SK-N-SH (cell line): ENCODE results near the gene JADE2. TPM values are rescaled to one million over a fixed set of nuclear protein-coding genes. Genes with fewer than 3 reads are reported as not detected.

Experiments used
- CHD2 ChIP-seq: fragments of 150-350 bp; IDR thresholded peaks from 2 replicates; pipeline ENCODE4 v1.6.1; 2018; ENCODE audit warnings: low read length; ENCODE audit not compliant: partially characterized antibody
- CTCF ChIP-seq: fragments of 200-600 bp; sonication (generic); IDR thresholded peaks from 2 replicates; pipeline ENCODE4 v1.6.1; 2017; ENCODE audit warnings: antibody characterized with exemption, mild to moderate bottlenecking, moderate library complexity
- ELF1 ChIP-seq: IDR thresholded peaks from 2 replicates; pipeline ENCODE4 v1.4.0; 2012
- EP300 ChIP-seq, 2 experiments: IDR thresholded peaks; 2 replicates each; pipeline versions ENCODE4 v1.4.0 to v1.6.1; 2012; ENCODE audit warnings: borderline replicate concordance in 1 of 2, low read depth in 1 of 2, low read length in 1 of 2
- FOSL2 ChIP-seq: IDR thresholded peaks from 2 replicates; pipeline ENCODE4 v1.4.0; 2012; ENCODE audit warnings: low read depth, mild to moderate bottlenecking, moderate library complexity, borderline replicate concordance
- FOXJ3 ChIP-seq: sonication (generic); formaldehyde crosslinking; IDR thresholded peaks from 2 replicates; pipeline ENCODE4 v1.5.1; 2020; ENCODE audit warnings: mild to moderate bottlenecking, missing genetic modification reagents
- GABPA ChIP-seq: IDR thresholded peaks from 2 replicates; pipeline ENCODE4 v1.4.0; 2012; ENCODE audit warnings: low read depth, mild to moderate bottlenecking
- IRF3 ChIP-seq: fragments of 150-350 bp; IDR thresholded peaks from 2 replicates; pipeline ENCODE4 v1.6.1; 2016; ENCODE audit warnings: mild to moderate bottlenecking, low read depth, low read length
- MAX ChIP-seq: IDR thresholded peaks from 2 replicates; pipeline ENCODE4 v1.4.0; 2012; ENCODE audit warnings: low read depth
- NRF1 ChIP-seq: IDR thresholded peaks from 2 replicates; pipeline ENCODE4 v1.6.1; 2012; ENCODE audit warnings: low read depth, mild to moderate bottlenecking, low read length
- RAD21 ChIP-seq: IDR thresholded peaks from 2 replicates; pipeline ENCODE4 v1.6.1; 2012; ENCODE audit warnings: mild to moderate bottlenecking, low read length
- REST ChIP-seq: IDR thresholded peaks from 2 replicates; pipeline ENCODE4 v1.6.1; 2012; ENCODE audit warnings: mild to moderate bottlenecking, low read depth, low read length, moderate library complexity
- SIN3A ChIP-seq: IDR thresholded peaks from 2 replicates; pipeline ENCODE4 v1.6.1; 2012; ENCODE audit warnings: low read depth, mild to moderate bottlenecking, low read length, moderate library complexity, borderline replicate concordance
- TAF1 ChIP-seq: IDR thresholded peaks from 2 replicates; pipeline ENCODE4 v1.6.1; 2012; ENCODE audit warnings: low read depth, mild to moderate bottlenecking, low read length, moderate library complexity, borderline replicate concordance
- TCF12 ChIP-seq: IDR thresholded peaks from 2 replicates; pipeline ENCODE4 v1.4.0; 2012
- YY1 ChIP-seq: IDR thresholded peaks from 2 replicates; pipeline ENCODE4 v1.4.0; 2012; ENCODE audit warnings: low read depth, mild to moderate bottlenecking
- polyA plus RNA-seq, 3 experiments: library from polyadenylated mRNA; depleted of rRNA; stranded (reverse); fragments of >200 nt; gene quantifications; 2 replicates each; pipeline ENCODE4 v1.2.3, GENCODE V29; 2012

The JADE2 gene
- polyA plus RNA-seq, 1 of the 3 experiments (the other 2 are of a cell fraction): 25.7 TPM

GRCh38 chr5:134524272-134524825, 1.1 kb upstream of the JADE2 start (continued):
- TF ChIP-seq IRF3 (no peak), TAF1 (peak; percentile 55), NRF1 (no peak), CTCF (no peak), TCF12 (peak; percentile 2; the same call in 1 of the 2 replicates), FOSL2 (no peak; the same call in 1 of the 2 replicates), RAD21 (peak; percentile 25), GABPA (no peak; the same call in 1 of the 2 replicates), REST (no peak; the same call in 1 of the 2 replicates), YY1 (no peak), CHD2 (no peak), SIN3A (peak; percentile 55; the same call in 1 of the 2 replicates), FOXJ3 (CRISPR knock-in tag) (no peak), ELF1 (no peak), EP300 (IDR thresholded peaks at IDR 0.05; ENCODE audit: borderline replicate concordance in 1 of 2, low read depth in 1 of 2, low read length in 1 of 2) (0 out of 4 replicates have a peak, but pooled peaks of 1 of the 2 experiments have one; percentile 6), MAX (peak; percentile 88)
- TF ChIP-seq, all 33 proteins: peak for 11
